GM12878 (cell line): ENCODE data around the gene NUP93. TPM values are rescaled to one million over a fixed set of nuclear protein-coding genes. Genes with fewer than 3 reads are reported as not detected.

Experiments
- ATAC-seq: fragments of 200-7000 bp; cut with Tn5 transposase; 3 replicates; pipeline ENCODE4 v1.9.1; 2020; ENCODE audit warnings: mild to moderate bottlenecking, moderate library complexity
- BruUV-seq: library from RNA; stranded (reverse); fragments of 400-500 nt; replicated peaks from 2 replicates; lab custom pipeline; 2021; lab: Mats Ljungman, UMichigan
- CTCF ChIA-PET: fragments of 300-600 bp; sonication (Branson Sonifier 250); formaldehyde crosslinking; extraction: SDS; loops from one replicate; lab custom pipeline; 2021; ENCODE audit warnings: inconsistent platforms; lab: Yijun Ruan, JAX
- POLR2A ChIA-PET: fragments of 350-600 bp; formaldehyde crosslinking; extraction: SDS; loops from one replicate; lab custom pipeline; 2021; ENCODE audit warnings: inconsistent platforms; lab: Charles Lee
- RAD21 ChIA-PET: fragments of 300-600 bp; sonication (Branson Sonifier 250); formaldehyde crosslinking; loops from one replicate; lab custom pipeline; 2023; ENCODE audit warnings: antibody characterized with exemption; ENCODE audit not compliant: unreplicated experiment; lab: Charles Lee
- SMC1A ChIA-PET: fragments of 300-600 bp; sonication (Branson Sonifier 250); formaldehyde crosslinking; loops from one replicate; lab custom pipeline; 2023; ENCODE audit not compliant: unreplicated experiment, uncharacterized antibody; lab: Charles Lee
- DNase-seq: peaks from one replicate; pipeline ENCODE4 v3.0.0-alpha.2; 2011; ENCODE audit warnings: low read depth, low spot score
- FAIRE-seq: peaks from 3 replicates; lab custom pipeline; 2011; peaks lifted over from hg19 to GRCh38; lab: Jason Lieb, UNC
- H2AFZ ChIP-seq: 2 replicates; pipeline ENCODE4 v1.6.0; 2011; ENCODE audit warnings: low read depth, low read length, control low read depth; ENCODE audit not compliant: control insufficient read depth
- H3K27ac ChIP-seq: 2 replicates; pipeline ENCODE4 v1.5.1; 2011; ENCODE audit warnings: control low read depth; ENCODE audit not compliant: control insufficient read depth, insufficient read depth
- H3K27me3 ChIP-seq, 2 experiments: replicated peaks in 1 of 2; 2 replicates each; pipeline versions ENCODE4 v1.6.0 to v1.6.1; 2011; ENCODE audit warnings: low read length in 1 of 2; ENCODE audit not compliant: control insufficient read depth in 2 of 2, insufficient read depth in 2 of 2
- H3K36me3 ChIP-seq, 2 experiments: 2 replicates each; pipeline ENCODE4 v1.5.1; 2011; ENCODE audit warnings: low read length in 1 of 2; ENCODE audit not compliant: control insufficient read depth in 2 of 2, insufficient read depth in 2 of 2
- H3K4me1 ChIP-seq: 2 replicates; pipeline ENCODE4 v1.6.1; 2011; ENCODE audit warnings: mild to moderate bottlenecking, low read length, moderate library complexity, mixed read lengths; ENCODE audit not compliant: control insufficient read depth, insufficient read depth
- H3K4me2 ChIP-seq: 2 replicates; pipeline ENCODE4 v1.6.0; 2011; ENCODE audit warnings: control low read depth; ENCODE audit not compliant: control insufficient read depth, insufficient read depth
- H3K4me3 ChIP-seq: fragments of 200-600 bp; sonication (generic); 2 replicates; pipeline ENCODE4 v1.5.1; 2016
- H3K79me2 ChIP-seq: 2 replicates; pipeline ENCODE4 v1.6.0; 2011; ENCODE audit warnings: low read length; ENCODE audit not compliant: control insufficient read depth, insufficient read depth
- H3K9ac ChIP-seq: 2 replicates; pipeline ENCODE4 v1.8.0; 2011; ENCODE audit warnings: low read length, control low read depth, mixed read lengths; ENCODE audit not compliant: control insufficient read depth, insufficient read depth
- H3K9me3 ChIP-seq: replicated peaks from 3 replicates; pipeline ENCODE4 v1.5.1; 2011; ENCODE audit warnings: mild to moderate bottlenecking, low read length; ENCODE audit not compliant: control insufficient read depth, insufficient read depth
- H4K20me1 ChIP-seq: 2 replicates; pipeline ENCODE4 v1.6.0; 2011; ENCODE audit not compliant: control insufficient read depth, insufficient read depth
- ATF7 ChIP-seq: fragments of 450-650 bp; IDR thresholded peaks from 2 replicates; pipeline ENCODE4 v1.6.1; 2016; ENCODE audit warnings: low read depth, mild to moderate bottlenecking
- CHD4 ChIP-seq: fragments of 200-600 bp; sonication (generic); IDR thresholded peaks from 2 replicates; pipeline ENCODE4 v1.6.1; 2016; ENCODE audit warnings: mild to moderate bottlenecking
- E4F1 ChIP-seq: fragments of 450-650 bp; IDR thresholded peaks from 2 replicates; pipeline ENCODE4 v1.6.1; 2018; ENCODE audit warnings: borderline replicate concordance, mild to moderate bottlenecking; ENCODE audit not compliant: partially characterized antibody
- HDAC6 ChIP-seq: fragments of 200-600 bp; sonication (generic); IDR thresholded peaks from one replicate; pipeline ENCODE4 v1.8.0; 2017; ENCODE audit warnings: antibody characterized with exemption; ENCODE audit not compliant: unreplicated experiment
- KLF5 ChIP-seq: fragments of 450-650 bp; IDR thresholded peaks from 2 replicates; pipeline ENCODE4 v1.6.1; 2014; ENCODE audit warnings: mild to moderate bottlenecking; ENCODE audit not compliant: partially characterized antibody
- MYC ChIP-seq: IDR thresholded peaks from 2 replicates; pipeline ENCODE4 v1.6.1; 2011; ENCODE audit warnings: mild to moderate bottlenecking, low read length, moderate library complexity, inconsistent platforms; ENCODE audit not compliant: insufficient read depth, insufficient replicate concordance, insufficient read length, severe bottlenecking
- PKNOX1 ChIP-seq: fragments of 450-650 bp; IDR thresholded peaks from 2 replicates; pipeline ENCODE4 v1.6.1; 2016; ENCODE audit warnings: mild to moderate bottlenecking
- POLR2AphosphoS2 ChIP-seq: IDR thresholded peaks from 2 replicates; pipeline ENCODE4 v1.6.1; 2011; ENCODE audit warnings: low read depth, mild to moderate bottlenecking, low read length, improper control_type of control experiment, moderate library complexity
- RUNX3 ChIP-seq: IDR thresholded peaks from 2 replicates; pipeline ENCODE4 v1.6.1; 2012; ENCODE audit warnings: low read length, inconsistent platforms
- SP1 ChIP-seq: IDR thresholded peaks from one replicate; pipeline ENCODE4 v1.6.1; 2011; ENCODE audit warnings: low read depth, low read length
- SPI1 ChIP-seq: IDR thresholded peaks from 2 replicates; pipeline ENCODE4 v1.6.1; 2011; ENCODE audit warnings: low read depth, mild to moderate bottlenecking, low read length, moderate library complexity, borderline replicate concordance; ENCODE audit not compliant: insufficient read depth
- USF1 ChIP-seq: IDR thresholded peaks from 2 replicates; pipeline ENCODE4 v1.6.1; 2011; ENCODE audit warnings: borderline replicate concordance, low read depth, mild to moderate bottlenecking, moderate library complexity, mixed read lengths, low read length; ENCODE audit not compliant: insufficient read depth; ENCODE audit errors: extremely low read length
- WGBS: methylation state at CpG from one replicate; pipeline ENCODE4 v1.1.6; 2016; ENCODE audit warnings: low lambda C conversion rate; ENCODE audit not compliant: insufficient replicate concordance, insufficient coverage; ENCODE audit errors: missing lambda C conversion rate; 5-methylcytosine and 5-hydroxymethylcytosine counted together
- in situ Hi-C: fragments of 300-500 bp; cut with MboI; formaldehyde crosslinking; loops from 9 replicates; pipeline ENCODE4 v1.14.3; 2018; ENCODE audit warnings: mixed read lengths
- intact Hi-C: fragments of 100-400 bp; cut with micrococcal nuclease; formaldehyde crosslinking; loops from one replicate; pipeline ENCODE4 v1.14.2; 2022; ENCODE audit not compliant: unreplicated experiment
- polyA plus RNA-seq, 11 experiments: library from polyadenylated mRNA; depleted of rRNA in 4 of 11; unstranded in 6 of 11; stranded (reverse) in 5 of 11; fragments of >200 nt; fragmentation: Nextera tagmentation in 4 of 11; fragmentation: Illumina TruSeq in 1 of 11; extraction: Ambion mirVana in 4 of 11; extraction: Trizol in 1 of 11; gene quantifications; 1 replicate in 1 of 11; 2 replicates in 10 of 11; pipeline versions ENCODE4 v1.2.1 to v1.2.3, GENCODE V29; 2011 to 2016; ENCODE audit warnings: inconsistent platforms in 2 of 11, missing spikeins in 2 of 11, low read depth in 1 of 11
- total RNA-seq, 4 experiments: library from RNA; depleted of rRNA in 3 of 4; stranded (reverse); fragments of >200 nt in 3 of 4; fragmentation: Illumina TruSeq in 1 of 4; extraction: Trizol in 1 of 4; gene quantifications; 2 replicates each; pipeline versions ENCODE4 v1.2.1 to v1.2.3, GENCODE V29; 2013 to 2021

Gene NUP93
- total and polyA plus RNA-seq, 10 of the 15 experiments (the other 5 are each of a cell fraction or from before 2014, with no cell fraction given), result 82.2 to 175 (median 101) TPM

DNA sequence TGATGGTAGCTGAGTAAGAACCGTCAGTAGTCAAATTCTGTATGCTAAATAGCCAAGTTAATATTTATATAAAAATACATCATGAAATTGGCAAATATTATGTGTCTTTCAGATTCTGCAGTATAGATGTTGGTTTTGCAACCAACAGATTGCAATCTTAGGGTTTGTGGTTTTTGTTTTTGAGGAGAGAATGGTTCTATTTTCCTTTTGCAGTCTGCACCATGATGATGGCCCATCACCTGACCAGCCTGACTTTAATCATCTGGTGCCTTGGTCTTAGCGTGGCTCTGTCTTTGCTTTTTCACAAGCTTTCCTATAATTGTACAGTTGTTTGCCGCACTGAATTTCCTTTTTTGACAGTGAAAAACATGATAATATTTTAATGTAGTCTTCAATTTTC is 50.7 kb downstream of the NUP93 start:
- FAIRE-seq, result no peak
- TF ChIP-seq SP1, result no peak
- no peak for TF ChIP-seq POLR2AphosphoS2
- TF ChIP-seq KLF5, result no peak
- TF ChIP-seq ATF7, result no peak
- no peak for TF ChIP-seq CHD4
- TF ChIP-seq HDAC6, result no peak
- TF ChIP-seq SPI1, result no peak
- TF ChIP-seq E4F1, result no peak
- TF ChIP-seq RUNX3, result no peak
- no peak for TF ChIP-seq MYC
- no peak for TF ChIP-seq USF1
- TF ChIP-seq PKNOX1, result no peak
- intact Hi-C loops, result no loop called here
- POLR2A ChIA-PET, result no interaction called here
- Histone ChIP-seq H3K36me3 (no peaks in the 10 kb centered on the region; a peak in 2 of 4 replicates), H3K4me2 (no peak overlapping the region), H3K79me2 (no peaks in the 10 kb centered on the region), H3K4me3 (no peak overlapping the region), H3K9ac (no peak overlapping the region), H3K27me3 (no peaks in the 10 kb centered on the region), H4K20me1 (no peaks in the 10 kb centered on the region), H3K27ac (no peak overlapping the region), H3K9me3 (no peaks in the 10 kb centered on the region), H2AFZ (no peak overlapping the region), H3K4me1 (no peaks in the 10 kb centered on the region)
- SMC1A ChIA-PET, result interaction anchor here (0.5 to 1.7 kb wide), 3 partner anchors 12 to 43 kb away, joined by 3 to 5 read pairs (median 5); no protein-coding TSS in a partner anchor
- CTCF ChIA-PET, result interaction anchor here (1.2 to 2.8 kb wide), 2 partner anchors 12 to 78 kb away, joined by 5 to 9 read pairs; no protein-coding TSS in a partner anchor
- ATAC-seq, result no peak
- in situ Hi-C loops, result no loop called here
- BruUV-seq, result no TSS peak
- RAD21 ChIA-PET, result no interaction called here
- DNase-seq, result no peak
- 99% methylated on average over 3 of the region's 3 CpGs for WGBS
